Lung microvascular endothelial cell (primary cell): ENCODE data around the gene HSPA4L. TPM values are rescaled to one million over a fixed set of nuclear protein-coding genes. Genes with fewer than 3 reads are reported as not detected.

Experiments used
- DNase-seq, 2 donors: peaks; one replicate each; pipeline versions ENCODE4 v3.0.0 to v3.0.0-alpha.2; 2010; ENCODE audit warnings: low read depth in 2 of 2
- total RNA-seq: library from RNA; depleted of rRNA; stranded (reverse); fragments of >200 nt; gene quantifications from 2 replicates; pipeline ENCODE4 v1.2.1, GENCODE V29; 2014

The HSPA4L gene
- 0.99 and 2.0 TPM in 2 replicates for total RNA-seq

- DNase-seq, result peak; percentile 40 to 78
These were observed at the start of gene HSPA4L for GRCh38 chr4:127782275-127783025. HSPA4L (plus strand) TSS chr4:127782322; CDS start chr4:127782551, 229 bp downstream.

DNA sequence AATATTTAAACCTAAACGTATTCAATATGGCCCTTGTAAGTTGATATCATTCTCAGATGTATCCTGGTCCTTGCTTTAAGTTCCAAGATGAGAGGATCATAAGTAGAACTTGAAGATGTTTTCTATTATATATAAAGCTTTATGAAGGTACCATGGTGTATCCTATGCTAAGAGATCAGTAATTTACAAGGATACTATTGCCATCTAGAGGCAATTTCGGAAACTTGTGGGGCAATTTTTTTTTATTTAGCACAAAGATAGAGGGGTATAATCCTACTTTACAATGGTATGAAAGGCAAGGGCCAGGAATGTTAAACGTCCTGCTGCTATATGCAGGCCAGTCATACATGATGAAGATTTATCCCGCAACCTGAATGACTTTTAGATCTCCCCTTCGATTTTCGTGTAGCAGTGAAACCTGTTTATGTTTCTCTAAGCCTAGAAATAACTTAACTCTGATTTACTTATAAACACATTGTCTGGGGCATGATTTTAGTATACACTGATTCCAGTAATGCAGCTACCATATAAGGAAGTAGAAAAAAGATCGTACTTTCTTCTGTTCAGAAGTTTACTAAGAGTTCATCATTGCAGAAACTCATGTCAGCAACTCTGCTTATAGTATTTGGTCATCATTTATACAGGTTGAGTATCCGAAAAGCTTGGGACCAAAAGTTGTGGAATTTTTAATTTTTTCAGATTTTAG, 49.3 kb upstream of the HSPA4L start:
- peak; percentile 49 to 62 for DNase-seq

DNA sequence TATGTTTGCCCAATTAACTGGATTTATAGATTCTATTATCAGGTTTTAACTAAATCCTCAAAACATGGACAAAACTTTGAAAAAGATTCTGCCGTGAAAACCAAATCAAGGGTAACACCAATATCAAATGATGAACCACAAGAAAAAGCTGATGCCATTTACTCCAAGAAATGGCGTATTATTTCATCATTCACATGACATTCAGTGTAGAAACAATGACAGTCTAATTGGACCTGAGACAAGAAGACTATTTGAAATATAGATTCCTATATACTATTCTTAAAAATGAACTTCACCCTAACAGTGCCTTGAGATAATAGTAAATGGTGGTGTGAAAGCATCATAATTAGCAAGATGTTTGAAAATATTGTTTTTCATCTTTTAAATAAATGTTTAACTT, 47.1 kb upstream of the HSPA4L start:
- no peak for DNase-seq

GRCh38 chr4:127737295-127737694, 44.8 kb upstream of the HSPA4L start:
- no peak for DNase-seq

DNA sequence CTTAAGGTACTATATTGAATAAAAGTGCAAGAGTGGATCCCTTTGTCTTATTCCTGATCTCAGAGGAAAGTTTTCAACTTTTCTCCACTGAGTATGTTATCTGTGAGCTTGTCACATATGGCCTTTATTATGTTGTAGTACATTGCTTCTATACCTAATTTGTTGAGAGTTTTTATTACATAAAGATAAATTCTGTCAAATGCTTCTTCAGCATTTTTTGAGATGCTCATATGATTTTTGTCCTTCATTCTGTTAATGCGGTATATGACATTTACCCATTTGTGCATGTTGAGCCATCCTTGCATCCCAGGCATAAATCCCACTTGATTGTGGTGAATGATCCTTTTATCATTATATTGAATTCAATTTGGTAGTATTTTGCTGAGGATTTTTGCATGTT, 40.9 kb upstream of the HSPA4L start:
- no peak for DNase-seq

- no peak for DNase-seq
These were observed 34.2 kb upstream of the HSPA4L start for GRCh38 chr4:127747883-127748282.

- DNase-seq, result no peak
These were observed 33.2 kb upstream of the HSPA4L start for GRCh38 chr4:127748957-127749356.

GRCh38 chr4:127756906-127757305, 25.2 kb upstream of the HSPA4L start:
- DNase-seq, result peak in 1 of 2 donors; percentile 3

GRCh38 chr4:127759228-127759820, 22.8 kb upstream of the HSPA4L start:
- no peak for DNase-seq

GRCh38 chr4:127759893-127760292, 22.2 kb upstream of the HSPA4L start:
- DNase-seq, result no peak

- DNase-seq, result no peak
These were observed 10.4 kb upstream of the HSPA4L start for GRCh38 chr4:127771535-127772275.

GRCh38 chr4:127772769-127773671, 9.1 kb upstream of the HSPA4L start:
- DNase-seq, result no peak

GRCh38 chr4:127775843-127776242, 6.3 kb upstream of the HSPA4L start:
- no peak for DNase-seq

GRCh38 chr4:127776620-127777019, 5.5 kb upstream of the HSPA4L start:
- no peak for DNase-seq

DNA sequence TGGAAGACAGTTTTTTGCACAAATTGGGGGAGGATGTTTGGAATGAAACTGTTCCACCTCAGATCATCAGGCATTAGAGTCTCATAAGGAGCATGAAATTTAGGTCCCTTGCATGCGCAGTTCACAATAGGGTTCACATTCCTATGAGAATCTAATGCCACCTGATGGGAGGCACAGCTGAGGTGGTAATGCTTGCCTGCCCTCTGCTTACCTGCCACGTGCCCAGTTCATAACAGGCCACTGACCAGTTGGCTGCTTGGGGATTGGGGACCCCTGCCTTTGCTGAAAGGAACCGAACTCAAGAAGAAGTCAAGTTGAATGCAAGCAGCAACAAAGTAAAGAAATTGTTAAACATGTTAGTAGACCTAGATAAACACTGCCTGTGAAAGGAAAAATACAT, 4.6 kb upstream of the HSPA4L start:
- no peak for DNase-seq

DNA sequence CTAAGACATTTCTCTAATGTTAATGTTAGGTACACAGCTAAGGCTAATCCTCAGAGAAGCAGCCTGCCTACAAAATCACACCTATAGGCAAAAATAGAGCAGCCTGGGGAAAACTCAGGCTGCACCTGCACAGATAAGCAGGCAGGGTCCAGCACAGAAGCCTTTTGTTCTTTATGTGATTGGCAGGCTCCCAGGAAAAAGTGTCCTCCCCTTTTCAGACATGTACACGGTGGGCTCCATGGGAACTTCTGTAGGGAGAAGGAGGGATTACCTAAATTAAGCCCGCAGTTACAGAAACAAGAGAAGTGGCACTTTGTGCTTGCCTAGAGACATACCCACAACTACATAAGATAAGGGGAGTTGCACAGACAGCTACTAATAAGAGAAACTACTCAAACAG, 4.0 kb upstream of the HSPA4L start:
- no peak for DNase-seq

DNA sequence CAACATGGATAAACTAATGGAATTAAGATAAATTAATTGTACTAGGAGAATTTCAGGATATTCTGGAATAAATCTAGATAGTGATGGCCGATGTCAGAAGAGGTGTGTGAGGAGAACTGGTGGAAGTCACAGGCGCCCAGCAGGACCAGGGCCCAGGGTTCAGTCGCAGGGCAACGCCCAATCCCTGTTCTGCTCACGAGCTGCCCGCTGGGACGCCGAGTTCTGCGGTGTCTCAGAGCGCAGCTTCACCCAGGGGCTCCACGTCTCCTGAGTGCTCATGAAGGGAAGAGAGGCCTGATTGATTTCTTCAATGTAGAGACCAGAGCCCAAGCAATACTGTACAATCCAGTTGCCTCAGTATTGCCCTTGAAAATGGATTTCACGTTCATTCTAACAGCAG, 1.5 kb upstream of the HSPA4L start:
- DNase-seq, result no peak

- DNase-seq, result peak; percentile 62 to 73
These were observed 660 bp upstream of the HSPA4L start for GRCh38 chr4:127781300-127782024.

- DNase-seq, result peak; percentile 88 to 91
These were observed 172 bp upstream of the HSPA4L start for GRCh38 chr4:127782025-127782274.

DNA sequence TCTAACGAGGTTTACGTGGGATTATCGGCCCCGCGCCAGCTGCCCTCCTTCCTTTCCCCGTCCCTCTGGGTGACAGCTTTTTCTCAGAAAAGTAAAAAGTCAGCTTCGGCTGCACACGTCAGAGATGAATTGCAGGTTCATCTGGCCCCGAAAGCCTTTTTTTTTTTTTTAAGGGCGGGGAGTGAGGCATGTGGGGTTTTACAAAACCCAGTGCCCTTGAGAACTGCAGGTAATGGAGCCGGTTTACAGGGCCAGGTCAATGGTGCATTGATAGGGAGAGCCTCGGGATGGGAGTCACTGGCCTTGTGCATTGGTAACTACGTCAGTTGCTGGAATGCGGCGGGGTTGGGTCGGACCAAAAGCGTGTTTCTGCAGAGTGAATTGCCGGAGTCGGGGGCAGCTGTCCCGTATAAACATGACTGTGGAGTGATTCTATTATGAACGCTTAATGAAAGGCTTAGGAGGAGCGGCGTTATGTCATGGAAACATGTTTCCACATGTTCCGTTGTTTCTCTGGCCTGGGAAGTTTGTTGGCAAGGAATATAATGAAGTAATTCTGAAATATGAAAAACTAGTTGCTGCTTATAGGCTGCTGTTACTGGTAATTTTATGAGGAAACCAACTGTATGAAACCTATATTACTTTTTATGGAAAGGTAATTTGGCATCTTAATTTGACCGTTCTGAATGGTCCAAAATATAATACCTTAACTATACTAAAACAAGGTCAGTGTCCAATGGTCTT, 1.1 kb downstream of the HSPA4L start:
- peak; percentile 70 to 98 for DNase-seq
